ENCODE data around the gene BTNL8.

- TF ChIP-seq, protein P1, sequence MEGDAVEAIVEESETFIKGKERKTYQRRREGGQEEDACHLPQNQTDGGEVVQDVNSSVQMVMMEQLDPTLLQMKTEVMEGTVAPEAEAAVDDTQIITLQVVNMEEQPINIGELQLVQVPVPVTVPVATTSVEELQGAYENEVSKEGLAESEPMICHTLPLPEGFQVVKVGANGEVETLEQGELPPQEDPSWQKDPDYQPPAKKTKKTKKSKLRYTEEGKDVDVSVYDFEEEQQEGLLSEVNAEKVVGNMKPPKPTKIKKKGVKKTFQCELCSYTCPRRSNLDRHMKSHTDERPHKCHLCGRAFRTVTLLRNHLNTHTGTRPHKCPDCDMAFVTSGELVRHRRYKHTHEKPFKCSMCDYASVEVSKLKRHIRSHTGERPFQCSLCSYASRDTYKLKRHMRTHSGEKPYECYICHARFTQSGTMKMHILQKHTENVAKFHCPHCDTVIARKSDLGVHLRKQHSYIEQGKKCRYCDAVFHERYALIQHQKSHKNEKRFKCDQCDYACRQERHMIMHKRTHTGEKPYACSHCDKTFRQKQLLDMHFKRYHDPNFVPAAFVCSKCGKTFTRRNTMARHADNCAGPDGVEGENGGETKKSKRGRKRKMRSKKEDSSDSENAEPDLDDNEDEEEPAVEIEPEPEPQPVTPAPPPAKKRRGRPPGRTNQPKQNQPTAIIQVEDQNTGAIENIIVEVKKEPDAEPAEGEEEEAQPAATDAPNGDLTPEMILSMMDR (IDR thresholded peaks at IDR 0.05): no peak
- TF ChIP-seq EP300 (IDR thresholded peaks at IDR 0.05; ENCODE audit: low read depth) (no peak), POLR2AphosphoS5 (IDR thresholded peaks at IDR 0.05) (no peak)
Measured at GRCh38 chr5:180920710-180921109, 21.8 kb downstream of the BTNL8 start.

Data from transverse colon (tissue), 4 donors.